Left renal cortex interstitium (tissue), 4 donors: ENCODE results near the gene PARVB. TPM values are rescaled to one million over a fixed set of nuclear protein-coding genes. Genes with fewer than 3 reads are reported as not detected.

Experiments
- DNase-seq, 4 donors: peaks; one replicate each; pipeline ENCODE4 v3.0.0-alpha.2; 2013; ENCODE audit warnings: low read depth in 4 of 4, low spot score in 2 of 4, missing footprints in 1 of 4
- polyA plus RNA-seq, 4 donors: library from polyadenylated mRNA; unstranded; fragments of 120-200 nt; gene quantifications; one replicate each; pipeline ENCODE4 v1.2.1, GENCODE V29; 2013; ENCODE audit not compliant: insufficient read length in 4 of 4

Gene PARVB
- polyA plus RNA-seq, 4 donors: 20.8 to 25.3 (median 23.9) TPM

DNA sequence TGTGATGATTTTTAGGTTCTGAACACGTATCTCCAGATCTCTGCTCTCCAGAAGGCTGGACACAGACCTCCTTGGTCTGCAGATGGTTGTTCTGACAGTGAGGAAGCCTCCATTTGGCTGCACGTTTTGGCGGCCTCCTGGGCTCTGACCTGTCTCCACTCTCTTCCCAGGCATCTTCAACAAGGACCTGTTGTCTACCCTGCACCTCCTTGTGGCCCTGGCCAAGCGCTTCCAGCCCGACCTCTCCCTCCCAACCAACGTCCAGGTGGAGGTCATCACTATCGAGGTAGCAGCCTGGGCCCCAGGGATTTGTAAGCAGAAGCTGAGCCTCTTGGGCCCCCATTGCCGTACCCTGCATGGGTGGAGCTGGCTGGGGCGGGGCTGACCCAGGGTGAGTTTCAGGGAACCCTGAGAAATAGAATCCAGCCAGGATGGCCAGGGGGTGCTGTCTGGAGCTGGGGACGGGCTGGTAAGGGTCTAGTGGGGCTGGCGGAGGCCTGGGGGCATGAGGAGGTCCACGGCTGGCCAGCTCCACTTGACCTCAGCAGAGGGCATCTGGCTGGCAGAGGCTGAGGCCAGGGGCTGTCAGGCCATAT lies 166.4 kb downstream of the PARVB start:
- DNase-seq: no peak

DNA sequence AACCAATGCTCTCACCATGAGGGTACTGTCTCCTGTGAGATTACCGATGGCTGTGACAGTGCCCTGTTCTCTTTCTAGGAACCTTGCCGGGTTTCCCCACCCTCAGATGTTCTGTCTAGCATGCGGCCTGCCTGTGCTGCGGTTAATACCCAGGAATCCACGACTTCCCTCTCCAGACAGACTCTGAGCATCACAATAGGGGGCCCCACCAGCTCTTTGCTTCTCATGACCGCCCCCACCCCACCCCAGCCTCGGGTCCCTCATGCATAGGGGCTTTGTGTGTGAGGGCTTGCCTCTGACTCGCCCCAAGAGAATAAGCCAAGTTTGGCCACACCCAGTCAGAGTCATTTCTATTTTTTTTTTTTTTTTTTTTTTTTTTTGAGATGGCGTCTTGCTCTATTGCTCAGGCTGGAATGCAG lies 166.9 kb downstream of the PARVB start:
- no peak for DNase-seq

DNA sequence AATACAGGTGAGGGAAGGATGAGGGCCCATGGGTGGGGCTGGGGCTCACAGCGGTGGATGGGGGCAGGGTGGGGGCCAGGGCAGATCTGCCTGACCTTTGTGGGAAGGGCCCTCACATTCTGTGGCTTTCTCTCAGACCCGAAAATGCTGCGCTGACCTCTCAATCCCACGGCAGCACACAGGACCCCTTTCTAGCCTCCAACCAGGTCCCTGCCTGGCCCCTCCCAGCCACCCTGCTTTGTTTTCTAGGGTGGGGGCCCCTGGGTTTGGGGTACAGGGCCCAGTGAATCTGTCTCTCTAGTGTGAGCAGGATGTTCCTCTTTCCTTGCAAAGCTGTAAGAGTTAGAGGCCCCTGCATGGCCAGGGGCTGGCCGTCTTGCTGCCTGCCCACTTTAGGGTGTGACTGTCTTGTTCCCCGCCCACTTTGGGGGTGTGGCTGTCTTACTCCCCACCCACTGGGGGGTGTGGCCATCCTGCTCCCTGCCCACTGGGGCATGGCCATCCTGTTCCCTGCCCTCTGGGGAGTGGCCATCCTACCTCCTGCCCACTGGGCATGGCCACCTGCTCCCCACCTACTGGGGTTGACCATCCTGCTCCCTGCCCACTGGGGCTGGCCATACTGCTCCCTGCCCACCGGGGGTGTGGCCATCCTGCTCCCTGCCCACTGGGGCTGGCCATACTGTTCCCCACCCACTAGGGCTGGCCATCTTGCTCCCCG lies 168.2 kb downstream of the PARVB start:
- DNase-seq: no peak

GRCh38 chr22:44192816-44193534 lies 168.9 kb downstream of the PARVB start:
- no peak for DNase-seq

GRCh38 chr22:44193535-44193891 lies 169.4 kb downstream of the PARVB start:
- DNase-seq: no peak

DNA sequence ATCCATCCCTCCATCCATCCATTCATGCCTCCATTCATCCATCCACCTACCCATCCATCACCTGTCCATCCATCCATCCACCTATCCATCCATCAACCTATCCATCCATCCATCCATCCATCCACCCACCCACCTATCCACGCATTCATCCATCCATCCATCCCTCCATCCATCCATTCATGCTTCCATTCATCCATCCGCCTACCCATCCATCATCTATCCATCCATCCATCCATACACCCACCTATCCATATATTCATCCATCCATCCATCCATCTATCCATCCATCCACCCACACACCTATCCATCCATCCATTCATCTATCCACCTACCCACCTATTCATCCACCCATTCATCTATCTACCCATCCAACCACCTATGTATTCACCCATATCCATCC lies 170.5 kb downstream of the PARVB start:
- DNase-seq: no peak

DNA sequence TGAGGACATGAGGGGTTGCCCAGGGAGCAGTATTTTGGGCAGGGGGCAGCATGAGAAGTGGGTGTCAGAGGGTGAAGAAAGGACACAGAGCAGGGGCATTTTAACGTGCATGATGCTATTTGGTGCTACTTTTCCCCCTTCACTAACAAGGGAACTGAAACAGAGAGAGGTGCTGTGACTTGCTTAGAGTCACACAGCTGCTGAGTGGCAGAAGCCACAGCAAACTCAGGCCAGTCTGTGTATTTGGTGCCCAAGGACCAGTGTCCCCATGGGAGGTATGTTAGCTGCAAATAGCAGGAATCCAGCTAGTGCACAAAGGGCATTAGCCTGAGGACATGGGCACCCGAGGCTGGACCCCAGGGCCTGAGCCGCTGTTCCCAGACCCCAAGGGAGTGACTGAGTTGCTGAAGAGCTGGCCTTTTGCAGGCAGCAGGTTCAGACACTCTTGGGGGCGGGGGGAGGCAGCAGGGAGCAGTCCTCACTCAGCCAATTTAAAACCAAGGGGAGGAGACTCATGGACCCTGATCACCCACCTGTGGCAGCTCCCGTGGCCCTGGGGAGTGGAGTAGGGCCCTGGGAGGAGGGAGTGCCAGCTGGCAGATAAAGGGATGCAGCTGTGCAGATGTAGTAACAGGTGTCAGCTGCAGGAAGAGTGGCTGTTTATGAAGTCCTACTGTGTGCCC lies 171.2 kb downstream of the PARVB start:
- no peak for DNase-seq

DNA sequence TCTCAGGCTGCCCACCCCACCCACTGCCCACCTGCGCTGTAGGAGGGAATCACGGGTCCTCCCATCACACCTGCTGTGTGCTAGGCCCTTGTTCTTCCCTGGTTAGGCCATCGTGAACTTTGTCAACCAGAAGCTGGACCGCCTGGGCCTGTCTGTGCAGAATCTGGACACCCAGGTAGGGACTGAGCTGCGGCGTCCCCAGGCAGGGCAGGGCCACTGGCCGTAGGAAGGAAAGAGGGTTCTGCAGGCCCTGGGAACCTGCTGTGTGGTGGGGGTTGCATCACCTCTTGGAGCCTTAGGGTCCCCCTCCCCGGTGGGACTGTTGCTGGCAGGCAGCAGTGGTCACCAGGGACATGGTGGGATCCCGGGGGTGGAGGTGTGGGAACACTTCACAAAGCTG lies 172.1 kb downstream of the PARVB start:
- DNase-seq: no peak

GRCh38 chr22:44196731-44197131 lies 172.6 kb downstream of the PARVB start:
- DNase-seq: no peak

DNA sequence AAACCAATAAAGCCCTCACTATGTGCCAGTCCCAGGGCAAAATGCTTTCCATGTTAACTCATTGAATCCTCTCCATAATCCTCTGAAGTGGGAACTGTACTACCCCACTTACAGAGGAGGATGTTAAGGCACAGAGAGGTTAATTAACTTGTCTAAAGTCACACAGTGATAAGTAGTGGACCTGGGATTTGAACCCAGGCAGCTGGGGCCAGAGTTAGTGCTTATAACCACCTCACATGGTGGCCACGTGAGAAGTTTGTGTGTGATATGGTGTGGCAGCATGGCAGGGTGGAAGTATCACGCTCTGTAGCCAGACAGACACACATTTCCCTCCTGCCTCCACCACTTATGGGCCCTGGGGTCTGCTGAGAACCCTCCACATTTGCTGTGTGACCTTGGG lies 173.2 kb downstream of the PARVB start:
- no peak for DNase-seq

- no peak for DNase-seq
These were observed 175.1 kb downstream of the PARVB start for GRCh38 chr22:44199164-44199563.

DNA sequence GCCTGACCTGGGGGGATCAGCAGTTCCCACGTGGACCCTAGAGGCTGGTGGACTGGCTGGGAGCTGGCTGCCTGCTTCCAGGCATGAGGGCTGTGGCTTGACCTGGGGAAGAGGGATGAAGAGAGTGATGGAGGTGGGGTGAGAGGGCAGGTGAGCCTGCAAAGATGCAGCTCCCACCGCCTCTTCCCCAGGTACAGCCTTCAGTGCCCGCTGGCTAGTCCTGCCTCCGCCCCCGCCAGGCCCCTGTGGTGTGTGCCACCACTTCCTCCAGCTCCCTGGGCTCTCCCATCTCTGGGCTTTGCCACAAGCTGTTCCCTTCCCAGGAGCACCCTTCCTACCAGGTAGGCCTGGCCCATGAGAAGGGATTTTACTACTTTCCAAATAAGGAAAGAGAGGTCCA lies 175.8 kb downstream of the PARVB start:
- DNase-seq: no peak

- no peak for DNase-seq
These were observed 176.3 kb downstream of the PARVB start for GRCh38 chr22:44200451-44200850.

GRCh38 chr22:44200855-44201550 lies 176.9 kb downstream of the PARVB start:
- no peak for DNase-seq

DNA sequence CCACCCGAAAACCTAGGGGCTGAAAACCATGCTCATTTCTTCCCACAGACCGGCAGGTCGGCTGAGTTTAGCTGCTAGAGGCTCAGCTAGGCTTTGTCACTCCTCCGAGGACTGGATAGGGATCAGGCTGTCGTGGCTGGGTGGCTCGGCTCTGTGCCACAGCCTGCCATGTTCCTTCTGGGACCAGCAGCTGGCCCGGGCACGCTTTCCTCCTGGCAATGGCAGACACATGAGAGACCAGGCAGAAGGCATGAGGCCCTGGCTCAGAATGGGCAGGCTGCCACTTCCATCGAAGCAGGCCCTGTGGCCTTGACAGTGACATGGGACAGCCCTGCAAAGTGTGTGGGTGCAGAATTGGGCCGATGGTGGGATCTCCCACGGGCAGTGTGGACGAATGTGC lies 177.6 kb downstream of the PARVB start:
- DNase-seq: no peak

GRCh38 chr22:44202261-44202789 lies 178.2 kb downstream of the PARVB start:
- no peak for DNase-seq

GRCh38 chr22:44203203-44203602 lies 179.1 kb downstream of the PARVB start:
- no peak for DNase-seq

DNA sequence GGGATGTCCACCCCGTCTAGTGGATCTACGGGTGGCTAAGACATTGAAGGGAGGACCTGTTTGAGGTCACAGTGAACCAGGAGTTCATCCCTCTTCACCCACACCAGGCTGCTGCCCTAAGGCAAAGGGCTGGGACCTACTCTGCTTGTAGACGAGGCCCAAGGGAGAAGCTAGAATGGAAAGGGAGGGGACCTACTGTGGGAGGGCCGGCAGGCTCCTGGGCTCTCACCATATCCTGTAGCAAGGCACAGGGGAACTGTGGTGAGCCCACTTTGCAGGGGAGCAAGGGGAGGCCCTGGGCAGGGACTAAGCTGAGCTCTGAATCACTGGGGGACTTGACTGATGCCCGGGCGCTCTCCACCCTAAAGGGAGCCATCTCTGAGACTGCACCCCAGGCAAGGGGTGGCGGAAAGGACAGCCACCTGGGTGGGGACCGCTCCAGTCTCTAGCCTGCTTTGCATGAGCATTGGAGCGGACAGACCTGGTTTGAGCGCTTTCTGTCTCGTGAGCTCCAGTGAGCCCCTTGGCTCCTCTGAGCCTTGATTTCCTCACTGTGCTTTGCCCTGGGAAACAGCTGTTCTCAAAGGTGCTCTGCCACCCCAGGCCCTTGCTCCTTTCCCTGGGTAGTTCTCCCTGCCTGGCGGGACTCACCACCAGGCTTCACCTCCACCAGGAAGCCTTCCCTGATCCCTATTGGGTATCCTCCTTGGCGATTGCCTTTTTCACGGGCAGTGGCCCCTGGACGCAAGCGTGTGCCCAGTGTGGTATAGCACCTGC lies 180.8 kb downstream of the PARVB start:
- no peak for DNase-seq

GRCh38 chr22:44205516-44206329 lies 181.6 kb downstream of the PARVB start:
- no peak for DNase-seq
